ENCODE data around the gene CHKA. TPM values are rescaled to one million over a fixed set of nuclear protein-coding genes. Genes with fewer than 3 reads are reported as not detected.

Gene CHKA
- total and polyA plus RNA-seq, 9 of the 15 experiments (the other 6 are each of a cell fraction or from before 2014, with no cell fraction given) = 3.6 to 37.0 (median 30.2) TPM

GRCh38 chr11:68128682-68129327 lies 7.6 kb upstream of the CHKA start (continued):
- TF ChIP-seq ZNF449 (CRISPR knock-in tag; IDR thresholded peaks at IDR 0.05) = no peak
- no peak for TF ChIP-seq CUX1 (CRISPR knock-in tag; IDR thresholded peaks at IDR 0.05)
- no peak for TF ChIP-seq SAFB (IDR thresholded peaks at IDR 0.05; ENCODE audit: borderline replicate concordance, low read depth, low read length)
- no peak for TF ChIP-seq RREB1 (CRISPR knock-in tag; IDR thresholded peaks at IDR 0.05)
- TF ChIP-seq HES1 (IDR thresholded peaks at IDR 0.05; ENCODE audit: low read depth) = peak; percentile 47; the same call in 1 of the 2 replicates
- TF ChIP-seq RBFOX2 (IDR thresholded peaks at IDR 0.05; ENCODE audit: low read depth, low read length) = no peak
- TF ChIP-seq CREB1 (IDR thresholded peaks at IDR 0.05) = no peak
- TF ChIP-seq CREB1 (CRISPR knock-in tag; IDR thresholded peaks at IDR 0.05) = no peak
- TF ChIP-seq CREB3 (tag; conservative IDR thresholded peaks at IDR 0.05; ENCODE audit: low read depth) = no peak
- no peak for TF ChIP-seq CC2D1A (IDR thresholded peaks at IDR 0.05)
- no peak for TF ChIP-seq CREM (IDR thresholded peaks at IDR 0.05; ENCODE audit: low read depth)
